ENCODE measurements around the gene KRTAP4-4.
"Not testable (repeated sequence)": the region's sequence is repeated elsewhere in the genome, so short reads cannot be mapped to it uniquely, and the experiment has no call there.

The KRTAP4-4 gene

DNA sequence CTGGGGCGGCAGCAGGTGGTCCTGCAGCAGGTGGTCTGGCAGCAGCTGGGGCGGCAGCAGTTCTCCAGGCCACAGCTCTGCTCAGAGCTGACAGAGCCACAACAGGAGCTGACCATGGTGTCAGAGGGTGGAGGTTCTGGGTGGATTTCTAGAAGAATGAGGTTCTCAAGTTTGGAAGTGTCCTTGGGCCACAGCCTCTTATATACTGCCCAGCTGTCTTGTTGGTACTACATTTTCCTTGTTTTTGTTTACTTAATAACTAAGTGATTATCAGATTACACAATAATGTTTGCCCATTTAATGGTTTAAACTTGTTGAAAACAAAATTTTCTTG is 10.9 kb downstream of the KRTAP4-4 start, which contains the start of gene KRTAP4-5:
KRTAP4-5 (minus strand) TSS at position 174 of the 334 bp plus-strand sequence; CDS start at position 116, 58 bp downstream.
- TF ChIP-seq, protein P1, sequence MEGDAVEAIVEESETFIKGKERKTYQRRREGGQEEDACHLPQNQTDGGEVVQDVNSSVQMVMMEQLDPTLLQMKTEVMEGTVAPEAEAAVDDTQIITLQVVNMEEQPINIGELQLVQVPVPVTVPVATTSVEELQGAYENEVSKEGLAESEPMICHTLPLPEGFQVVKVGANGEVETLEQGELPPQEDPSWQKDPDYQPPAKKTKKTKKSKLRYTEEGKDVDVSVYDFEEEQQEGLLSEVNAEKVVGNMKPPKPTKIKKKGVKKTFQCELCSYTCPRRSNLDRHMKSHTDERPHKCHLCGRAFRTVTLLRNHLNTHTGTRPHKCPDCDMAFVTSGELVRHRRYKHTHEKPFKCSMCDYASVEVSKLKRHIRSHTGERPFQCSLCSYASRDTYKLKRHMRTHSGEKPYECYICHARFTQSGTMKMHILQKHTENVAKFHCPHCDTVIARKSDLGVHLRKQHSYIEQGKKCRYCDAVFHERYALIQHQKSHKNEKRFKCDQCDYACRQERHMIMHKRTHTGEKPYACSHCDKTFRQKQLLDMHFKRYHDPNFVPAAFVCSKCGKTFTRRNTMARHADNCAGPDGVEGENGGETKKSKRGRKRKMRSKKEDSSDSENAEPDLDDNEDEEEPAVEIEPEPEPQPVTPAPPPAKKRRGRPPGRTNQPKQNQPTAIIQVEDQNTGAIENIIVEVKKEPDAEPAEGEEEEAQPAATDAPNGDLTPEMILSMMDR (IDR thresholded peaks at IDR 0.05; ENCODE audit: low read length, missing control alignments) = no peak
- DNase-seq (ENCODE audit: low read depth) = no peak

DNA sequence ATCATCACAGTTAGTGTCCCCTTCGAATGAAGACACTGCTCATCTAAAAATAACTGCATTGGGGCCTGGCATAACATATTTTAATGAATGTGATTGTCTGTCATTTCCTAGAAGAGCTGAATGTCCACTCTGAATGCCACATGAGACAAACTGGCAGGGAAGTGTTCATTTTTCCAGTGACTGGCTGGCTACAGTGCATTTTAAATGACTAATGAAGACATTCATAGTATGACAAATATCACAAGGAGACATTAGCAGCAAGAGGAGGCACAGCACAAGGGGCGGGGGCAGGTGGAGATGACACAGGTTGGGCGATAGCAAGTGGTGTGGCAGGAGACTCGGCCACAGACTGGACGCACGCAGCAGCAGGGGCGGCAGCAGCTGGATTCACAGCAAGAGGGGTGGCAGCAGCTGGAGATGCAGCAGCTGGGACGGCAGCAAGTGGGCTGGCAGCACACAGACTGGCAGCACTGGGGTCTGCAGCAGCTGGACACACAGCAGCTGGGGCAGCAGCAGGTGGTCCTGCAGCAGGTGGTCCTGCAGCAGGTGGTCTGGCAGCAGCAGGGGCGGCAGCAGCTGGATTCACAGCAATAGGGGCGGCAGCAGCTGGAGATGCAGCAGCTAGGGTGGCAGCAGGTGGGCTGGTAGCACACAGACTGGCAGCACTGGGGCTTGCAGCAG is 11.4 kb downstream of the KRTAP4-4 start:
- not testable (repeated sequence) for H3K4me3 ChIP-seq (replicated peaks; ENCODE audit: low read depth, low read length)

More for the DNA sequence above, 10.9 kb downstream of the KRTAP4-4 start, which contains the start of gene KRTAP4-5:
- H3K4me3 ChIP-seq (replicated peaks; ENCODE audit: low read depth, low read length) = no peak within 1 kb of the TSS

DNA sequence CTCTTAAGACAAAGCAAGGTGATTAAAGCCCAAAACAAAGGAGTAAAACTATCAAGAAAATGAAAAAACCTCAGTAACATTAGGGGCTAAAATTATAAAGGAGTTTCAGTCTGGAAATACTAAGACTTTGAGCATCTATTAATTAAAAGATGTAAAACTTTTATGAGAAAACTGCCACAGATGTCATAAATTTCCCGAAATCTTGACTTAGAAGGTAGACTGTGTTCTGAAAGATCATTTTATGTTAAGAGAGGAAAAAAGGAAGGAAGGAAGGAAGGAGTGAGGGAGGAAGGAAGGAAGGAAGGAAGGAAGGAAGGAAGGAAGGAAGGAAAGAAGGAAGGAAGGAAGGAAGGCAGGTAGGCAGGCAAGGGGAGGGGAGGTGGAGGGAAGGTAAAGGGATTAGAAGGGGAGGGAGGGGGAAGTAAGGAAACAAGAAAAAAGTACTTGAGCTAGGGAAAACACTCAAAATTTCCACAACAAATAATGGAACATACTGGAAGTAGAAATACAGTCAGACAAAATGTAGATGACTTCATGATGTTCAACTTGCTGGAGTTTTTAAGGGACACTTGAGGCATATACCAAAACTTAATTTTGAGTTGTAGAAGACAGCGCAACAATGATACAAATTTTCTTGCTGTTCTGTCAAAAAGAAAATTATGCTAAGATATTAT is 12.9 kb downstream of the KRTAP4-4 start:
- H3K4me3 ChIP-seq (replicated peaks; ENCODE audit: low read depth, low read length) = no peak overlapping the region
- no peak for DNase-seq (ENCODE audit: low read depth)
- TF ChIP-seq, protein P1 (IDR thresholded peaks at IDR 0.05; ENCODE audit: low read length, missing control alignments) = no peak

More for the DNA sequence above, 11.4 kb downstream of the KRTAP4-4 start:
- DNase-seq (ENCODE audit: low read depth) = not testable (repeated sequence)

DNA sequence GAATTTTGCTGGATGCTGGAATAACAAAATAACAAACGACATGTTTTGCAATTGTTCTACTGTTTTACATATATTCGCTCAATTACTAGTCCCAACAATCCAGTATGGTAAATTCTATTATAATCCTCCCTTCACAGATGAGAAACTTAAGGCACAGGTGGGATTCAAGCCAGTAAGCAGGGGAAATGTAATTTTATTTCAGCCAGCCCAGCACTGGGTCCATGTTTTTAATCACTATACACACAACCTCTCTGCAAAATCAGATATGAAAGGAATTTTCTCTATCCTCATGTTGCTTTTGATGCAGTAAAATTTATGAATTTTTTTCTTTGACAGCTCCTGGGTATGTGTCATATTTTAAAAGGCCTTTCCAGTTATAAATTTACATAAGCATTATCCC is 15.3 kb downstream of the KRTAP4-4 start:
- TF ChIP-seq, protein P1 (IDR thresholded peaks at IDR 0.05; ENCODE audit: low read length, missing control alignments) = no peak
- H3K4me3 ChIP-seq (replicated peaks; ENCODE audit: low read depth, low read length) = no peak overlapping the region
- DNase-seq (ENCODE audit: low read depth) = no peak

DNA sequence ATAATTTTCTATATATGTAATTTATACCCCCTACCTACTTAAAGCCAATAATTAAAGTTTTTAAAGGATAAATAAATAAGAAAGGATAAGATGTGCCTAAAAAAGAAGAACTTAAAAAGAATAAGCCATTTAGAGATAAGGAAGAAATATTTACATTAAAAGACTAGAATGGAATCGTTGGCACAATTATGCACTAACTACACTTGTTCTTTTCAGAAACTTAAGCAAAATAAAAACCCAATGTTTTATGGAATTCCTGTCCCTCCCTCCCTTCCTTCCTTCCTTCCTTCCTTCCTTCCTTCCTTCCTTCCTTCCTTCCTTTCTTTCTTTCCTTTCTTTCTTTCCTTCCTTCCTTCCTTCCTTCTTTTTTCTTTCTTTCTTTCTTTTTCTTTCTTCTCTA is 15.7 kb downstream of the KRTAP4-4 start:
- H3K4me3 ChIP-seq (replicated peaks; ENCODE audit: low read depth, low read length) = no peak overlapping the region
- TF ChIP-seq, protein P1 (IDR thresholded peaks at IDR 0.05; ENCODE audit: low read length, missing control alignments) = no peak
- DNase-seq (ENCODE audit: low read depth) = no peak

DNA sequence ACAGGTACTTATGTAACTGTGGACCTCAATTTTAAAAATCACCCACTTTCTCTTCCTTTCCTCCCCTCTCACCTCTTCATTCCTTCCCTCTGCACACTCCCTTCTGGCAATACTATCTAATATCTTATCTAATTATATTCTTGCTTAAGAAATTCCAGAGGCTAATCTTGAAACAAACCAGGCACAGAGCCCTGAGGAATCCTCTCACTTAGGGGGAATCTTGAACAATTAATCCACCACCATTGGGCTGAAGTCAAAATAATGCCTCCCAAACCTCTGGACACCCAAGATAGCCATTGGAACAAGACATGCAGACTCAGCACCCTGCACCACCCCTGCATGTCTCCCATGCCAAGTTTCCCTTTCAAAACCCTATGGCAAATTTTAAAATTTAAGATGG is 19.2 kb downstream of the KRTAP4-4 start:
- H3K4me3 ChIP-seq (replicated peaks; ENCODE audit: low read depth, low read length) = no peak overlapping the region
- TF ChIP-seq, protein P1 (IDR thresholded peaks at IDR 0.05; ENCODE audit: low read length, missing control alignments) = no peak
- DNase-seq (ENCODE audit: low read depth) = no peak

DNA sequence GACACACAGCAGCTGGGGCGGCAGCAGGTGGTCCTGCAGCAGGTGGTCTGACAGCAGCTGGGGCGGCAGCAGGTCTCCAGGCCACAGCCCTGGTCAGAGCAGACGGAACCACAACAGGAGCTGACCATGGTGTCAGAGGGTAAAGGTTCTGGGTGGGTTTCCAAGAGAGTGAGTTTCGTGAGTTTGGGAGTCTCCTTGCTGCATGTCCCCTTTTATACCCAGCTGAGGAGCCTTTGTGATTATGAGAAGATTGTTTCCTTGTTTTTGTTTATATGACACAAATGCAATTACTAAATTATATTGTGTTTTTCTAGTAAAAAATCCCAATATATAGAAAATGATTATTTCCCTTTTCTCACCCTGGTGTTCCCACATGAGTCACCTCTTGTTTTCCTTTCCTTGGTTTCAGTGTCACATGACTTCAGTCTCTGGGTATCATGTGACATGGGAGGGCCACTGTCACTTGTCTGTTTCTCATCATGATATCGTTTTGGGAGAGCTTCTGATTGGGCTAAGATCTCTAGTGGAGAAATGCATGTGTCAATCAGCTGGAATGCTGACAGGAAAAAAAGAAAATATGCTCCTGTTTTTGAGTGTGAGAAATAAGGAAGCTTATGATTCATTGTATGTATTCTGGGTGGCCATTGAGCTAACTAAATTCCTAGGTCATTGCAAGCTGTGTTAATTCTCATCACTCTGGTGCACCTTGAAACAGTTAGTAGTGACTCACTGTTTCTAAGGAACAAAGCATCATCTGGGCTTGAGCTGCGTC is 20.0 kb downstream of the KRTAP4-4 start, which contains the start of gene KRTAP4-6:
KRTAP4-6 (minus strand) TSS at position 185 of the 772 bp plus-strand sequence; CDS start at position 128, 57 bp downstream.
- no peak within 1 kb of the TSS for H3K4me3 ChIP-seq (replicated peaks; ENCODE audit: low read depth, low read length)
- no peak for DNase-seq (ENCODE audit: low read depth)
- TF ChIP-seq, protein P1 (IDR thresholded peaks at IDR 0.05; ENCODE audit: low read length, missing control alignments) = no peak

DNA sequence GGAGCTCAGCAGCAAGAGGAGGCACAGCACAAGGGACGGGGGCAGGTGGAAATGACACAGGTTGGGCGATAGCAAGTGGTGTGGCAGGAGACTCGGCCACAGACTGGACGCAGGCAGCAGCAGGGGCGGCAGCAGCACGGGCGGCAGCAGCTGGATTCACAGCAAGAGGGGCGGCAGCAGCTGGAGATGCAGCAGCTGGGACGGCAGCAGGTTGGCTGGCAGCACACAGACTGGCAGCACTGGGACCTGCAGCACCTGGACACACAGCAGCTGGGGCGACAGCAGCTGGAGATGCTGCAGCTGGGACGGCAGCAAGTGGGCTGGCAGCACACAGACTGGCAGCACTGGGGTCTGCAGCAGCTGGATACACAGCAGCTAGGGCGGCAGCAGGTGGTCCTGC is 20.7 kb downstream of the KRTAP4-4 start:
- not testable (repeated sequence) for H3K4me3 ChIP-seq (replicated peaks; ENCODE audit: low read depth, low read length)

More for the DNA sequence above, 20.7 kb downstream of the KRTAP4-4 start:
- DNase-seq (ENCODE audit: low read depth) = not testable (repeated sequence)
